Natural killer cell treated with Interleukin-12 subunit alpha and Interleukin-12 subunit beta and Interleukin-15 and Interleukin-18, amount 100 ng/mL, for 72 hours (primary cell): ENCODE measurements around the gene PRR30. TPM values are rescaled to one million over a fixed set of nuclear protein-coding genes. Genes with fewer than 3 reads are reported as not detected.
"Not testable (repeated sequence)": the region's sequence is repeated elsewhere in the genome, so short reads cannot be mapped to it uniquely, and the experiment has no call there.

Experiments used
- ATAC-seq, 2 donors: fragments of 150-1000 bp; cut with Tn5 transposase in 1 of 2; sonication (Bioruptor Pico), chemical (Tn5 transposase) in 1 of 2; 2 replicates each; pipeline ENCODE4 v1.10.0; 2021
- DNase-seq: peaks from one replicate; pipeline ENCODE4 v3.0.0; 2022; ENCODE audit warnings: low spot score
- H3K27ac Mint-ChIP-seq, 2 donors: 1 replicate in 1 of 2; 2 replicates in 1 of 2; pipeline ENCODE4 v1.8.0; 2022; ENCODE audit warnings: mixed read lengths in 2 of 2, mild to moderate bottlenecking in 1 of 2, moderate library complexity in 1 of 2
- H3K27me3 Mint-ChIP-seq, 2 donors: 1 replicate in 1 of 2; 2 replicates in 1 of 2; pipeline ENCODE4 v1.8.0; 2022; ENCODE audit warnings: mixed read lengths in 2 of 2
- H3K36me3 Mint-ChIP-seq: one replicate; pipeline ENCODE4 v1.8.0; 2022; ENCODE audit warnings: mixed read lengths
- H3K4me1 Mint-ChIP-seq, 2 donors: 1 replicate in 1 of 2; 2 replicates in 1 of 2; pipeline ENCODE4 v1.8.0; 2022; ENCODE audit warnings: low read depth in 2 of 2, mixed read lengths in 2 of 2, mild to moderate bottlenecking in 1 of 2
- H3K4me3 Mint-ChIP-seq: one replicate; pipeline ENCODE4 v1.8.0; 2022; ENCODE audit warnings: mixed read lengths
- H3K9me3 Mint-ChIP-seq: 2 replicates; pipeline ENCODE4 v1.8.0; 2022; ENCODE audit warnings: mixed read lengths
- total RNA-seq, 2 donors: library from RNA; stranded (reverse); gene quantifications; one replicate each; pipeline ENCODE4 v1.2.3, GENCODE V29; 2022

PRR30 gene
- total RNA-seq, 2 donors from 2014 or later: not detected

- not testable (repeated sequence) for ATAC-seq, H3K36me3 Mint-ChIP-seq, H3K27ac Mint-ChIP-seq, DNase-seq, H3K4me1 Mint-ChIP-seq, H3K4me3 Mint-ChIP-seq, H3K9me3 Mint-ChIP-seq
- H3K27me3 Mint-ChIP-seq: peaks cover 5 to 20% of the 10 kb centered on the region in 2 donors
Observed at GRCh38 chr2:27111392-27112078, 27.7 kb downstream of the PRR30 start.

DNA sequence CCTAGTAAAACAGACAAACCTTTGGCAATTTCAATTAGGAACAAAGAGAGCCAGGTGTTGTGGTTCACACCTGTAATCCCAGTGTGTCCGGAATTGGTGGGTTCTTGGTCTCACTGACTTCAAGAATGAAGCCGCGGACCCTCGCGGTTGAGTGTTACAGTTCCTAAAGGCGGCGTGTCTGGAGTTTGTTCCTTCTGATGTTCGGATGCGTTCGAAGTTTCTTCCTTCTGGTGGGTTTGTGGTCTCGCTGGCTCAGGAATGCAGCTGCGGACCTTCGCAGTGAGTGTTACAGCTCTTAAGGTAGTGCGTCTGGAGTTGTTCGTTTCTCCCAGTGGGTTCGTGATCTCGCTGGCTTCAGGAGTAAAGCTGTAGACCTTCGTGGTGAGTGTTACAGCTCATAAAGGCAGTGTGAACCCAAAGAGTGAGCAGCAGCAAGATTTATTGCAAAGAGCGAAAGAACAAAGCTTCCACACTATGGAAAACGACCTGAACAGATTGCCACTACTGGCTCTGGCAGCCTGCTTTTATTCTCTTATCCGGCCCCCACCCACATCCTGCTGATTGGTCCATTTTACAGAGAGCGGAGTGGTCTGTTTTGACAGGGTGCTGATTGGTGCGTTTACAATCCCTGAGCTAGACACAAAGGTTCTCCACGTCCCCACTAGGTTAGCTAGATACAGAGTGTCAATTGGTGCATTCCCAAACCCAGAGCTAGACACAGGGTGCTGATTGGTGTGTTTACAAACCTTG is 28.4 kb downstream of the PRR30 start:
- not testable (repeated sequence) for H3K36me3 Mint-ChIP-seq, ATAC-seq, DNase-seq, H3K9me3 Mint-ChIP-seq, H3K4me3 Mint-ChIP-seq, H3K27ac Mint-ChIP-seq, H3K4me1 Mint-ChIP-seq
- peaks cover 5 to 20% of the 10 kb centered on the region in 2 donors for H3K27me3 Mint-ChIP-seq

DNA sequence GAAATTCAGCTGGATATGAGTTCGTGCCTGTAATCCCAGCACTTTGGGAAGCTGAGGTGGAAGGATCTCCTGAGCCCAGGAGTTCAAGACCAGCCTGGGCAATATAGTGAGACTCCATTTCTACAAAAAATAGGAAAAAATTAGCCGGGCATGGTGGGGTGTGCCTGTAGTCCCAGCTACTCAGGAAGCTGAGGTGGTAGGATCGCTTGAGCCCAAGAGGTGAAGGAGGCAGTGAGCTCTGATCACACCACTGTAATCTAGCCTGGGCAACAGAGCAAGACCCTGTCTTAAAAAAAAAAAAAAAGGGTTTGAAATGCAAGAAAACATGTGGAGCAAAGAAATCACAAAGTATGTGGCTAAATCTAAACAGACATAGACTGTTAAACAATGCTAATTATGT is 30.1 kb downstream of the PRR30 start:
- no peak for ATAC-seq
- Mint-ChIP-seq H3K9me3 (no peaks in the 10 kb centered on the region), H3K4me1 (no peaks in the 10 kb centered on the region), H3K36me3 (no peaks in the 10 kb centered on the region), H3K27me3 (peaks cover 5 to 12% of the 10 kb centered on the region in 2 donors), H3K27ac (no peak overlapping the region), H3K4me3 (no peak overlapping the region)
- no peak for DNase-seq

- H3K36me3 Mint-ChIP-seq: no peaks in the 10 kb centered on the region
- no peaks in the 10 kb centered on the region for H3K9me3 Mint-ChIP-seq
- H3K27me3 Mint-ChIP-seq: peaks cover 5 to 12% of the 10 kb centered on the region in 2 donors
- no peak overlapping the region for H3K27ac Mint-ChIP-seq
- ATAC-seq: no peak
- DNase-seq: no peak
- no peak overlapping the region for H3K4me3 Mint-ChIP-seq
- H3K4me1 Mint-ChIP-seq: no peaks in the 10 kb centered on the region
Observed at GRCh38 chr2:27108221-27108620, 31.0 kb downstream of the PRR30 start.

DNA sequence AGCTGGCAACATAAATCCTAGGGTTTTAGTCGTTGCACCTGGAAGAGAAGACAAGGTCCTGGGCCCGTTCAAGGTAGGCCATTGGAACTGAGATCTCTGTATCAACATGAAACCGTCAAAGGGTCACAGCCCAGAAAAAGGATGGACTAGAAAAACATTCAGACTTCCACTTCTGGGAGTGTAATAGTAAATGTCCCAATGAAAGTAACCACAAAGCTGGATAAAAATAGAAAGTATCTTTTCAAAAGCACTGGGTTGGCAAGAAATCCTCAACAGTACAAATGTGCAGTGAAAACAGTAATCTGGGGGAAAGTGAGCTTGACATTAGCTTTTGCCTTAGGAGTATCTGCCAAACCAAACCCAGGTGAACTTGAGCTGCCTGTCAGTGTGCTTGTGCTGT is 33.2 kb downstream of the PRR30 start:
- Mint-ChIP-seq H3K27ac (no peak overlapping the region), H3K36me3 (no peaks in the 10 kb centered on the region), H3K4me3 (no peak overlapping the region), H3K9me3 (no peaks in the 10 kb centered on the region), H3K27me3 (peaks cover 5 to 12% of the 10 kb centered on the region in 2 donors), H3K4me1 (no peaks in the 10 kb centered on the region)
- no peak for ATAC-seq
- DNase-seq: no peak

DNA sequence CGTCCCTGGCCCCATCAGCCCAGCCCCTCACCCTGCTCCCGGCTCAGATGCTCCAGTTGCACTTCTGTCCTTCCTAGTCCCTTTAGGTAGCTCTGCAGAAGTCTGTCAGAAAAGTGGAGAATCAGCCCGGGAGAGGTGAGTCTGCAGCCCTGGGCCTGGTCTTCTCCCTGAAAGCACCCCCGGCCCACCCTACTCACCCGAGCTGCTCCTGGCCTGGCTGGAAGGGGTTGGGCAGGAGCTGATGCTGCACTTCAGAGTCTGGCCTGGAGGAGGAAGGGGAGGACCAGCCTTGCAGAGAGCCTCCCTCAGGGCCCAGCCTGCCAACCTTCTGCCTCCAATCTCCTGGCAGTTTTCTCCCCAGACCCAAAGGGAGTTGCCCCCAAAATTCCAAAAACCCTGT is 36.9 kb downstream of the PRR30 start:
- no peak for DNase-seq
- Mint-ChIP-seq H3K9me3 (no peaks in the 10 kb centered on the region), H3K4me1 (no peaks in the 10 kb centered on the region), H3K36me3 (no peaks in the 10 kb centered on the region), H3K27me3 (peaks cover 2 to 6% of the 10 kb centered on the region in 2 donors), H3K27ac (no peak overlapping the region), H3K4me3 (no peak overlapping the region)
- ATAC-seq: no peak

DNA sequence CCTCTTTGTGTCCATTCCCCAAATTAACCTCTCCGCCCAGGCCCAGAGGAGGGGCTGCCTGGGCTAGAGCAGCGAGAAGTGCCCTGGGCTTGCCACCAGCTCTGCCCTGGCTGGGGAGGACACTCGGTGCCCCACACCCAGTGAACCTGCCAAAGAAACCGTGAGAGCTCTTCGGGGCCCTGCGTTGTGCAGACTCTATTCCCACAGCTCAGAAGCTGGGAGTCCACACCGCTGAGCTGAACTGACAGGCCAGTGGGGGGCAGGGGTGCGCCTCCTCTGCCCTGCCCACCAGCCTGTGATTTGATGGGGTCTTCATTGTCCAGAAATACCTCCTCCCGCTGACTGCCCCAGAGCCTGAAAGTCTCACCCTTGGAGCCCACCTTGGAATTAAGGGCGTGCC is 39.2 kb downstream of the PRR30 start:
- Mint-ChIP-seq H3K27me3 (no peaks in the 10 kb centered on the region), H3K4me3 (no peak overlapping the region), H3K36me3 (no peaks in the 10 kb centered on the region), H3K9me3 (no peaks in the 10 kb centered on the region), H3K4me1 (peaks cover 0 to 12% of the 10 kb centered on the region in 2 donors), H3K27ac (no peak overlapping the region)
- DNase-seq (no peak), ATAC-seq (no peak)

GRCh38 chr2:27099334-27099955 is 39.8 kb downstream of the PRR30 start:
- peaks cover 0 to 12% of the 10 kb centered on the region in 2 donors for H3K4me1 Mint-ChIP-seq
- DNase-seq (no peak), ATAC-seq (no peak)
- no peaks in the 10 kb centered on the region for H3K9me3 Mint-ChIP-seq
- H3K27ac Mint-ChIP-seq: no peak overlapping the region
- no peaks in the 10 kb centered on the region for H3K27me3 Mint-ChIP-seq
- no peaks in the 10 kb centered on the region for H3K36me3 Mint-ChIP-seq
- no peak overlapping the region for H3K4me3 Mint-ChIP-seq

- no peaks in the 10 kb centered on the region for H3K36me3 Mint-ChIP-seq
- peaks cover 0 to 12% of the 10 kb centered on the region in 2 donors for H3K4me1 Mint-ChIP-seq
- no peak overlapping the region for H3K27ac Mint-ChIP-seq
- no peaks in the 10 kb centered on the region for H3K27me3 Mint-ChIP-seq
- no peak for DNase-seq
- H3K4me3 Mint-ChIP-seq: no peak overlapping the region
- H3K9me3 Mint-ChIP-seq: no peaks in the 10 kb centered on the region
- no peak for ATAC-seq
Observed at GRCh38 chr2:27097341-27097740, 41.9 kb downstream of the PRR30 start.

DNA sequence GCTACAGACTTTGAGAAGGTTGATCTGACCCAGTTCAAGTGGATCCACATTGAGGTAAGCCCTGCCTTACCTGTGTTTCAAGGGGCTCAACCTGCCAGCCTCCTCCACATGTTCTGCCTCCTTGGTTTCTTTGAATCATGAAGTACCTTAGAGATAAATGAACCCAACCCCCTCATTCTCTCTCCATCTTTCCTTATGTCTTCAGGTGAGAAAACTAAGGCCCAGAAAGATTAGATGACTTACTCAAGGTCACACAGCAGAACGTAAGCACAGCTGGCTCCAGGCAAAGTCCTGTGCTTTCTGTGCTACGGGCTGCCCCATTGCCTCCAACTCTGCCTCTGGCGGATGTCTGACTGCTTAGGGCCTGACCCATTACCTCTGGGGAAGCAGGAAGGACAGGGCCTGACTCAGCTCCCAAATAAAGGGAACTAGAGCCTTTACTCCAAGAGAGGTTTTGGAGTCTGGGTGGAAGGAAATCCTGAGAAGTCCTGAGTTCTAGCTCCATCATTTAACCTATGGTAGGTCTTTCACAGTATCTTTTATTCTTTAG is 42.4 kb downstream of the PRR30 start:
- no peak overlapping the region for H3K4me3 Mint-ChIP-seq
- ATAC-seq: no peak
- no peaks in the 10 kb centered on the region for H3K9me3 Mint-ChIP-seq
- no peaks in the 10 kb centered on the region for H3K27me3 Mint-ChIP-seq
- peaks cover 0 to 12% of the 10 kb centered on the region in 2 donors for H3K4me1 Mint-ChIP-seq
- H3K36me3 Mint-ChIP-seq: no peaks in the 10 kb centered on the region
- H3K27ac Mint-ChIP-seq: no peak overlapping the region
- no peak for DNase-seq

GRCh38 chr2:27095745-27096651 is 43.2 kb downstream of the PRR30 start:
- H3K27ac Mint-ChIP-seq: no peak overlapping the region
- peak overlapping the region; percentile 30 for H3K4me3 Mint-ChIP-seq
- H3K4me1 Mint-ChIP-seq: peaks cover 0 to 15% of the 10 kb centered on the region in 2 donors
- no peak for DNase-seq
- H3K27me3 Mint-ChIP-seq: no peaks in the 10 kb centered on the region
- peak; percentile 70 to 80 for ATAC-seq
- H3K36me3 Mint-ChIP-seq: no peaks in the 10 kb centered on the region
- no peaks in the 10 kb centered on the region for H3K9me3 Mint-ChIP-seq

DNA sequence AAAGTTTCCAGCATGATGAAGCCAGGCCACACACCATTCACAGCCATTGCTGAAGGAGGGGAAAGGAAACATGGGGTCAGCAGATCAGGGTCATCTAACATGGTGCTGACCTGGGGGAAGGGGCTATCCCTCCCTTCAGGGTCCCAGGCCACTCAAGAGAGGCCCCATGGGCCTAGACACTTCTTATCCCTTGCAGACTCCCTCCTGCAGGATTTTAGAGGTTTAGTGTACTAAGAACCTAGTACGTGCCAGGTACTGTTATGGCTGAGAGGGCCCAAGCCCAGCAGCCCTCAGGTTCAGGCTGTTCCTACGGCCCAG is 43.8 kb downstream of the PRR30 start:
- Mint-ChIP-seq H3K36me3 (no peaks in the 10 kb centered on the region), H3K4me1 (peaks cover 0 to 15% of the 10 kb centered on the region in 2 donors), H3K4me3 (no peak overlapping the region), H3K9me3 (no peaks in the 10 kb centered on the region), H3K27me3 (no peaks in the 10 kb centered on the region), H3K27ac (no peak overlapping the region)
- DNase-seq: no peak
- ATAC-seq: no peak

- Mint-ChIP-seq H3K9me3 (no peaks in the 10 kb centered on the region), H3K36me3 (no peaks in the 10 kb centered on the region), H3K27me3 (no peaks in the 10 kb centered on the region), H3K4me3 (no peak overlapping the region), H3K4me1 (peaks cover 0 to 19% of the 10 kb centered on the region in 2 donors), H3K27ac (no peak overlapping the region)
- ATAC-seq: no peak
- no peak for DNase-seq
Observed at GRCh38 chr2:27094353-27094984, 44.7 kb downstream of the PRR30 start.
